GM12878 (cell line): ENCODE measurements around the gene CAVIN4. TPM values are rescaled to one million over a fixed set of nuclear protein-coding genes. Genes with fewer than 3 reads are reported as not detected.

ENCODE experiments used
- ATAC-seq: fragments of 200-7000 bp; cut with Tn5 transposase; 3 replicates; pipeline ENCODE4 v1.9.1; 2020; ENCODE audit warnings: mild to moderate bottlenecking, moderate library complexity
- BruUV-seq: library from RNA; stranded (reverse); fragments of 400-500 nt; replicated peaks from 2 replicates; lab custom pipeline; 2021; lab: Mats Ljungman, UMichigan
- CTCF ChIA-PET: fragments of 300-600 bp; sonication (Branson Sonifier 250); formaldehyde crosslinking; extraction: SDS; loops from one replicate; lab custom pipeline; 2021; ENCODE audit warnings: inconsistent platforms; lab: Yijun Ruan, JAX
- POLR2A ChIA-PET: fragments of 350-600 bp; formaldehyde crosslinking; extraction: SDS; loops from one replicate; lab custom pipeline; 2021; ENCODE audit warnings: inconsistent platforms; lab: Charles Lee
- RAD21 ChIA-PET: fragments of 300-600 bp; sonication (Branson Sonifier 250); formaldehyde crosslinking; loops from one replicate; lab custom pipeline; 2023; ENCODE audit warnings: antibody characterized with exemption; ENCODE audit not compliant: unreplicated experiment; lab: Charles Lee
- SMC1A ChIA-PET: fragments of 300-600 bp; sonication (Branson Sonifier 250); formaldehyde crosslinking; loops from one replicate; lab custom pipeline; 2023; ENCODE audit not compliant: unreplicated experiment, uncharacterized antibody; lab: Charles Lee
- DNase-seq: peaks from one replicate; pipeline ENCODE4 v3.0.0-alpha.2; 2011; ENCODE audit warnings: low read depth, low spot score
- FAIRE-seq: peaks from 3 replicates; lab custom pipeline; 2011; peaks lifted over from hg19 to GRCh38; lab: Jason Lieb, UNC
- H2AFZ ChIP-seq: 2 replicates; pipeline ENCODE4 v1.6.0; 2011; ENCODE audit warnings: low read depth, low read length, control low read depth; ENCODE audit not compliant: control insufficient read depth
- H3K27ac ChIP-seq: 2 replicates; pipeline ENCODE4 v1.5.1; 2011; ENCODE audit warnings: control low read depth; ENCODE audit not compliant: control insufficient read depth, insufficient read depth
- H3K27me3 ChIP-seq, 2 experiments: replicated peaks in 1 of 2; 2 replicates each; pipeline versions ENCODE4 v1.6.0 to v1.6.1; 2011; ENCODE audit warnings: low read length in 1 of 2; ENCODE audit not compliant: control insufficient read depth in 2 of 2, insufficient read depth in 2 of 2
- H3K36me3 ChIP-seq, 2 experiments: 2 replicates each; pipeline ENCODE4 v1.5.1; 2011; ENCODE audit warnings: low read length in 1 of 2; ENCODE audit not compliant: control insufficient read depth in 2 of 2, insufficient read depth in 2 of 2
- H3K4me1 ChIP-seq: 2 replicates; pipeline ENCODE4 v1.6.1; 2011; ENCODE audit warnings: mild to moderate bottlenecking, low read length, moderate library complexity, mixed read lengths; ENCODE audit not compliant: control insufficient read depth, insufficient read depth
- H3K4me2 ChIP-seq: 2 replicates; pipeline ENCODE4 v1.6.0; 2011; ENCODE audit warnings: control low read depth; ENCODE audit not compliant: control insufficient read depth, insufficient read depth
- H3K4me3 ChIP-seq: fragments of 200-600 bp; sonication (generic); 2 replicates; pipeline ENCODE4 v1.5.1; 2016
- H3K79me2 ChIP-seq: 2 replicates; pipeline ENCODE4 v1.6.0; 2011; ENCODE audit warnings: low read length; ENCODE audit not compliant: control insufficient read depth, insufficient read depth
- H3K9ac ChIP-seq: 2 replicates; pipeline ENCODE4 v1.8.0; 2011; ENCODE audit warnings: low read length, control low read depth, mixed read lengths; ENCODE audit not compliant: control insufficient read depth, insufficient read depth
- H3K9me3 ChIP-seq: replicated peaks from 3 replicates; pipeline ENCODE4 v1.5.1; 2011; ENCODE audit warnings: mild to moderate bottlenecking, low read length; ENCODE audit not compliant: control insufficient read depth, insufficient read depth
- H4K20me1 ChIP-seq: 2 replicates; pipeline ENCODE4 v1.6.0; 2011; ENCODE audit not compliant: control insufficient read depth, insufficient read depth
- ATF3 ChIP-seq: IDR thresholded peaks from 2 replicates; pipeline ENCODE4 v1.6.1; 2011; ENCODE audit warnings: low read depth, mild to moderate bottlenecking, low read length, moderate library complexity, borderline replicate concordance; ENCODE audit errors: extremely low read depth
- CHD4 ChIP-seq: fragments of 200-600 bp; sonication (generic); IDR thresholded peaks from 2 replicates; pipeline ENCODE4 v1.6.1; 2016; ENCODE audit warnings: mild to moderate bottlenecking
- E2F4 ChIP-seq: IDR thresholded peaks from 2 replicates; pipeline ENCODE4 v1.6.1; 2012; ENCODE audit warnings: low read depth, low read length, improper control_type of control experiment
- E4F1 ChIP-seq: fragments of 450-650 bp; IDR thresholded peaks from 2 replicates; pipeline ENCODE4 v1.6.1; 2018; ENCODE audit warnings: borderline replicate concordance, mild to moderate bottlenecking; ENCODE audit not compliant: partially characterized antibody
- GABPA ChIP-seq: IDR thresholded peaks from 2 replicates; pipeline ENCODE4 v1.6.1; 2014; ENCODE audit warnings: antibody characterized with exemption, low read depth, mild to moderate bottlenecking, inconsistent platforms
- IKZF1 ChIP-seq: fragments of 450-650 bp; conservative IDR thresholded peaks from 2 replicates; pipeline ENCODE4 v1.6.1; 2017; ENCODE audit warnings: antibody characterized with exemption, mild to moderate bottlenecking
- NRF1 ChIP-seq: conservative IDR thresholded peaks from 2 replicates; pipeline ENCODE4 v1.6.1; 2011; ENCODE audit warnings: mild to moderate bottlenecking, low read depth, low read length, improper control_type of control experiment
- POLR2A ChIP-seq: IDR thresholded peaks from 2 replicates; pipeline ENCODE4 v1.6.1; 2011; ENCODE audit warnings: low read depth, mild to moderate bottlenecking, low read length
- POU2F2 ChIP-seq: IDR thresholded peaks from 3 replicates; pipeline ENCODE4 v1.6.1; 2011; ENCODE audit warnings: low read depth, mild to moderate bottlenecking, low read length, borderline replicate concordance
- PRDM15 ChIP-seq: fragments of 450-650 bp; formaldehyde crosslinking; IDR thresholded peaks from 2 replicates; pipeline ENCODE4 v1.4.0; 2020; ENCODE audit warnings: mild to moderate bottlenecking, moderate library complexity
- RB1 ChIP-seq: fragments of 450-650 bp; formaldehyde crosslinking; IDR thresholded peaks from 2 replicates; pipeline ENCODE4 v1.6.1; 2017; ENCODE audit warnings: mild to moderate bottlenecking, borderline replicate concordance
- RELA ChIP-seq: fragments of 450-650 bp; IDR thresholded peaks from 2 replicates; pipeline ENCODE4 v1.8.0; 2014; ENCODE audit warnings: borderline replicate concordance; ENCODE audit not compliant: partially characterized antibody
- SMARCA5 ChIP-seq: fragments of 450-650 bp; IDR thresholded peaks from 2 replicates; pipeline ENCODE4 v1.6.1; 2017; ENCODE audit warnings: mild to moderate bottlenecking
- STAT1 ChIP-seq: fragments of 450-650 bp; conservative IDR thresholded peaks from 2 replicates; pipeline ENCODE4 v1.6.1; 2014; ENCODE audit warnings: antibody characterized with exemption, mild to moderate bottlenecking
- ZNF207 ChIP-seq: fragments of 450-650 bp; IDR thresholded peaks from 2 replicates; pipeline ENCODE4 v1.6.1; 2014; ENCODE audit warnings: antibody characterized with exemption, mild to moderate bottlenecking, borderline replicate concordance
- ZNF622 ChIP-seq: fragments of 450-650 bp; IDR thresholded peaks from 2 replicates; pipeline ENCODE4 v1.6.1; 2017; ENCODE audit warnings: mild to moderate bottlenecking, inconsistent platforms
- ZSCAN29 ChIP-seq: fragments of 450-650 bp; IDR thresholded peaks from 2 replicates; pipeline ENCODE4 v1.6.1; 2017; ENCODE audit warnings: mild to moderate bottlenecking, moderate library complexity
- WGBS: methylation state at CpG from one replicate; pipeline ENCODE4 v1.1.6; 2016; ENCODE audit warnings: low lambda C conversion rate; ENCODE audit not compliant: insufficient replicate concordance, insufficient coverage; ENCODE audit errors: missing lambda C conversion rate; 5-methylcytosine and 5-hydroxymethylcytosine counted together
- in situ Hi-C: fragments of 300-500 bp; cut with MboI; formaldehyde crosslinking; loops from 9 replicates; pipeline ENCODE4 v1.14.3; 2018; ENCODE audit warnings: mixed read lengths
- intact Hi-C: fragments of 100-400 bp; cut with micrococcal nuclease; formaldehyde crosslinking; loops from one replicate; pipeline ENCODE4 v1.14.2; 2022; ENCODE audit not compliant: unreplicated experiment
- polyA plus RNA-seq, 11 experiments: library from polyadenylated mRNA; depleted of rRNA in 4 of 11; unstranded in 6 of 11; stranded (reverse) in 5 of 11; fragments of >200 nt; fragmentation: Nextera tagmentation in 4 of 11; fragmentation: Illumina TruSeq in 1 of 11; extraction: Ambion mirVana in 4 of 11; extraction: Trizol in 1 of 11; gene quantifications; 1 replicate in 1 of 11; 2 replicates in 10 of 11; pipeline versions ENCODE4 v1.2.1 to v1.2.3, GENCODE V29; 2011 to 2016; ENCODE audit warnings: inconsistent platforms in 2 of 11, missing spikeins in 2 of 11, low read depth in 1 of 11
- total RNA-seq, 4 experiments: library from RNA; depleted of rRNA in 3 of 4; stranded (reverse); fragments of >200 nt in 3 of 4; fragmentation: Illumina TruSeq in 1 of 4; extraction: Trizol in 1 of 4; gene quantifications; 2 replicates each; pipeline versions ENCODE4 v1.2.1 to v1.2.3, GENCODE V29; 2013 to 2021

Gene CAVIN4
- total and polyA plus RNA-seq, 10 of the 15 experiments (the other 5 are each of a cell fraction or from before 2014, with no cell fraction given), result 0.04 to 0.13 (median 0.08) TPM; not detected in 3

- Histone ChIP-seq H3K4me3 (peak overlapping the region; percentile 59; the same call in 1 of the 2 replicates), H3K9ac (no peak overlapping the region), H3K9me3 (no peaks in the 10 kb centered on the region), H3K4me2 (peak overlapping the region; percentile 53), H3K36me3 (no peaks in the 10 kb centered on the region), H3K27me3 (no peaks in the 10 kb centered on the region; a peak in 2 of 4 replicates), H3K27ac (no peak overlapping the region), H3K79me2 (no peaks in the 10 kb centered on the region), H2AFZ (peak overlapping the region; percentile 70), H4K20me1 (no peaks in the 10 kb centered on the region), H3K4me1 (no peaks in the 10 kb centered on the region)
- BruUV-seq, result no TSS peak
- in situ Hi-C loops (loop anchor here (5.0 to 25.0 kb wide), 2 partner anchors 586 to 1436 kb away; no protein-coding TSS in a partner anchor), intact Hi-C loops (loop anchor here (5.0 to 10.0 kb wide), 5 partner anchors 164 to 1751 kb away; no protein-coding TSS in a partner anchor)
- peak; percentile 87 for ATAC-seq
- CTCF ChIA-PET, result interaction anchor here (0.6 to 4.2 kb wide), 3 partner anchors 12 to 880 kb away, joined by 3 to 56 read pairs (median 3); no protein-coding TSS in a partner anchor
- no peak for DNase-seq
- FAIRE-seq, result no peak
- RAD21 ChIA-PET, result interaction anchor here (5.4 kb wide), 1 partner anchor 713 kb away, joined by 32 read pairs; no protein-coding TSS in a partner anchor
- WGBS, result 3% methylated on average over 41 of the region's 41 CpGs
- SMC1A ChIA-PET, result interaction anchor here (1.3 kb wide), 1 partner anchor 9 kb away, joined by 4 read pairs; no protein-coding TSS in a partner anchor
- TF ChIP-seq E2F4, result peak; percentile 41; the same call in 1 of the 2 replicates
- no peak for TF ChIP-seq PRDM15
- TF ChIP-seq ATF3, result no peak
- no peak for TF ChIP-seq STAT1
- peak; percentile 47; the same call in 1 of the 2 replicates for TF ChIP-seq POLR2A
- 0 out of 2 replicates have a peak, but pooled peaks have one; percentile 57 for TF ChIP-seq RB1
- TF ChIP-seq E4F1, result no peak
- TF ChIP-seq IKZF1, result peak; percentile 88
- TF ChIP-seq ZNF207, result no peak
- no peak for TF ChIP-seq RELA
- TF ChIP-seq GABPA, result no peak
- no peak for TF ChIP-seq ZNF622
- no peak for TF ChIP-seq SMARCA5
- no peak for TF ChIP-seq CHD4
- no peak for TF ChIP-seq POU2F2
- no peak for TF ChIP-seq ZSCAN29
- peak; percentile 89 for TF ChIP-seq NRF1
- POLR2A ChIA-PET, result interaction anchor here (0.6 kb wide), 1 partner anchor 20 kb away, joined by 3 read pairs; no protein-coding TSS in a partner anchor
These were observed 20.8 kb downstream of the CAVIN4 start for GRCh38 chr9:100598641-100599145.
